A375 (cell line): ENCODE results near the gene PMS2. TPM values are rescaled to one million over a fixed set of nuclear protein-coding genes. Genes with fewer than 3 reads are reported as not detected.
A peak's percentile ranks its signal among the peaks of the same experiment; 100 is the strongest.

Experiments
- small RNA-seq: library from RNA; depleted of rRNA; stranded (forward); fragments of <200 nt; gene quantifications from one replicate; pipeline ENCODE3, GENCODE V24; 2014
- total RNA-seq: library from RNA; depleted of rRNA; stranded (reverse); fragments of >200 nt; shearing (Covaris generic); gene quantifications from 2 replicates; pipeline ENCODE4 v1.2.3, GENCODE V29; 2014; rRNA removed

PMS2 gene
- total RNA-seq: 19.9 and 20.4 TPM in 2 replicates

GRCh38 chr7:6008668-6009611, at the start of gene PMS2, which contains the start of gene AIMP2:
Gene PMS2, minus strand, starts transcription at chr7:6009049. Its CDS starts 30 bp downstream, at chr7:6009019.
Gene AIMP2, plus strand, starts transcription at chr7:6009272. Its CDS starts 92 bp downstream, at chr7:6009364.

GRCh38 chr7:6030988-6031387, 22.1 kb upstream of the PMS2 start, which contains the start of gene ANKRD61:
Gene ANKRD61, plus strand, starts transcription at chr7:6031376. Its CDS starts 0 bp downstream, at chr7:6031376.

GRCh38 chr7:5970347-5970911, 38.4 kb downstream of the PMS2 start, which contains the start of gene RSPH10B:
Gene RSPH10B, minus strand, starts transcription at chr7:5970689. Its CDS starts 3,573 bp downstream, at chr7:5967116.

Small RNA genes lying within 50 kb of the gene (small RNA-seq; reads per million reads assigned to genes)
- gene RF00019: not detected
- gene RNU6-218P: not detected
- gene SNORA80D: 2.5 reads per million, percentile 77 among the genes with 10 or more reads in this experiment

Other genes starting within 250 kb of the PMS2 start
- 26.2 and 27.3 TPM in 2 replicates for gene RNF216, start 227.4 kb downstream of the PMS2 start, total RNA-seq
- gene OCM, start 128.3 kb downstream of the PMS2 start, total RNA-seq: not detected in 2 replicates
- 64.5 and 79.2 TPM in 2 replicates for gene CCZ1, start 110.3 kb downstream of the PMS2 start, total RNA-seq
- 0.11 TPM in 1 of 2 replicates, not detected in the other for gene RSPH10B, start 38.4 kb downstream of the PMS2 start, total RNA-seq
- 65.5 and 67.9 TPM in 2 replicates for gene AIMP2, start 223 bp upstream of the PMS2 start, total RNA-seq
- 0.19 TPM in 1 of 2 replicates, not detected in the other for gene ANKRD61, start 22.3 kb upstream of the PMS2 start, total RNA-seq
- gene EIF2AK1, start 50.1 kb upstream of the PMS2 start, total RNA-seq: 112 and 141 TPM in 2 replicates
- 6.4 and 6.6 TPM in 2 replicates for gene USP42, start 95.9 kb upstream of the PMS2 start, total RNA-seq